ENCODE measurements around the gene TSHZ1.

TSHZ1 gene

DNA sequence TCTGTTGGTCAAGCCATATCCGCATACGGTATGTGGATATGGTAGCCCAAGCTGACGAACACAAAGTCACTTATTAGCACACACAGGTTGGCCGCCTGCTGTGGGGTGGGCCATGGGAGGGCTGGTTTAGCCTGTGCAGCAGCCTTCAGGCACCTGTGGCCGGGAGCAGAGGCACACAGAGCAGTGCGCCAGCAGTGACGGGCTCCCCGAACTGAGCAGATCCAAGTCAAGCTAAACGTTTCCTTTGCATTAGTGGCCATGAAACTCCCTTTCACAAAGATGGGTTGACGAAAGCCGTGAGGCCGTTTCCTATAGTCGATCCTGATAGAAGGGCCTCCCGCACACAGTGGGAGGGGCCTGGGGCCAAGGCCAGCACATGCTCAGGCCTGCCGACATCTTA, 72.1 kb downstream of the TSHZ1 start:
- Histone ChIP-seq H3K27ac (ENCODE audit: insufficient read depth, low read length, poor library complexity, severe bottlenecking) (no peak overlapping the region), H3K4me3 (ENCODE audit: insufficient read depth, low read depth, low read length, poor library complexity, severe bottlenecking) (no peak overlapping the region), H3K4me1 (ENCODE audit: control insufficient read depth, insufficient read depth, low read length, poor library complexity, severe bottlenecking) (no peaks in the 10 kb centered on the region), H3K36me3 (ENCODE audit: control insufficient read depth, insufficient read depth, low read length) (peaks cover 19% of the 10 kb centered on the region), H3K9me3 (ENCODE audit: control insufficient read depth, low read length) (no peaks in the 10 kb centered on the region), H3K27me3 (replicated peaks; ENCODE audit: control insufficient read depth, insufficient read depth, low read length, poor library complexity, severe bottlenecking) (no peaks in the 10 kb centered on the region)
- DNase-seq: no peak

GRCh38 chr18:75283731-75284130, 73.1 kb downstream of the TSHZ1 start:
- DNase-seq: no peak
- Histone ChIP-seq H3K27me3 (replicated peaks; ENCODE audit: control insufficient read depth, insufficient read depth, low read length, poor library complexity, severe bottlenecking) (no peaks in the 10 kb centered on the region), H3K4me3 (ENCODE audit: insufficient read depth, low read depth, low read length, poor library complexity, severe bottlenecking) (no peak overlapping the region), H3K4me1 (ENCODE audit: control insufficient read depth, insufficient read depth, low read length, poor library complexity, severe bottlenecking) (no peaks in the 10 kb centered on the region), H3K9me3 (ENCODE audit: control insufficient read depth, low read length) (no peaks in the 10 kb centered on the region), H3K36me3 (ENCODE audit: control insufficient read depth, insufficient read depth, low read length) (peaks cover 20% of the 10 kb centered on the region), H3K27ac (ENCODE audit: insufficient read depth, low read length, poor library complexity, severe bottlenecking) (no peak overlapping the region)

GRCh38 chr18:75284566-75284965, 74.0 kb downstream of the TSHZ1 start:
- Histone ChIP-seq H3K4me1 (ENCODE audit: control insufficient read depth, insufficient read depth, low read length, poor library complexity, severe bottlenecking) (no peaks in the 10 kb centered on the region), H3K27me3 (replicated peaks; ENCODE audit: control insufficient read depth, insufficient read depth, low read length, poor library complexity, severe bottlenecking) (no peaks in the 10 kb centered on the region), H3K27ac (ENCODE audit: insufficient read depth, low read length, poor library complexity, severe bottlenecking) (no peak overlapping the region), H3K4me3 (ENCODE audit: insufficient read depth, low read depth, low read length, poor library complexity, severe bottlenecking) (no peak overlapping the region), H3K9me3 (ENCODE audit: control insufficient read depth, low read length) (no peaks in the 10 kb centered on the region), H3K36me3 (ENCODE audit: control insufficient read depth, insufficient read depth, low read length) (peaks cover 20% of the 10 kb centered on the region)
- no peak for DNase-seq

GRCh38 chr18:75285876-75286275, 75.3 kb downstream of the TSHZ1 start:
- Histone ChIP-seq H3K9me3 (ENCODE audit: control insufficient read depth, low read length) (no peaks in the 10 kb centered on the region), H3K4me3 (ENCODE audit: insufficient read depth, low read depth, low read length, poor library complexity, severe bottlenecking) (no peak overlapping the region), H3K27ac (ENCODE audit: insufficient read depth, low read length, poor library complexity, severe bottlenecking) (no peak overlapping the region), H3K36me3 (ENCODE audit: control insufficient read depth, insufficient read depth, low read length) (peaks cover 20% of the 10 kb centered on the region), H3K27me3 (replicated peaks; ENCODE audit: control insufficient read depth, insufficient read depth, low read length, poor library complexity, severe bottlenecking) (no peaks in the 10 kb centered on the region), H3K4me1 (ENCODE audit: control insufficient read depth, insufficient read depth, low read length, poor library complexity, severe bottlenecking) (no peaks in the 10 kb centered on the region)
- DNase-seq: no peak

DNA sequence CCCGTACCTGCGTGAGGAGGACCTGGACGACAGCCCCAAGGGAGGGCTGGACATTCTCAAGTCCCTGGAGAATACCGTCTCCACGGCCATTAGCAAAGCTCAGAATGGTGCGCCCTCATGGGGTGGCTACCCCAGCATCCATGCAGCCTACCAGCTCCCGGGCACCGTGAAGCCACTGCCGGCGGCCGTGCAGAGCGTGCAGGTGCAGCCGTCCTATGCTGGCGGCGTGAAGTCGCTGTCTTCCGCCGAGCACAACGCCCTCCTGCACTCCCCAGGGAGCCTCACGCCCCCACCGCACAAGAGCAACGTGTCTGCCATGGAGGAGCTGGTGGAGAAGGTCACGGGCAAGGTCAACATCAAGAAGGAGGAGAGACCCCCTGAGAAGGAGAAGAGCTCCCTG, 76.4 kb downstream of the TSHZ1 start:
- no peaks in the 10 kb centered on the region for H3K4me1 ChIP-seq (ENCODE audit: control insufficient read depth, insufficient read depth, low read length, poor library complexity, severe bottlenecking)
- H3K4me3 ChIP-seq (ENCODE audit: insufficient read depth, low read depth, low read length, poor library complexity, severe bottlenecking): no peak overlapping the region
- H3K27ac ChIP-seq (ENCODE audit: insufficient read depth, low read length, poor library complexity, severe bottlenecking): no peak overlapping the region
- no peaks in the 10 kb centered on the region for H3K27me3 ChIP-seq (replicated peaks; ENCODE audit: control insufficient read depth, insufficient read depth, low read length, poor library complexity, severe bottlenecking)
- H3K36me3 ChIP-seq (ENCODE audit: control insufficient read depth, insufficient read depth, low read length): peaks cover 20% of the 10 kb centered on the region
- DNase-seq: no peak
- no peaks in the 10 kb centered on the region for H3K9me3 ChIP-seq (ENCODE audit: control insufficient read depth, low read length)

DNA sequence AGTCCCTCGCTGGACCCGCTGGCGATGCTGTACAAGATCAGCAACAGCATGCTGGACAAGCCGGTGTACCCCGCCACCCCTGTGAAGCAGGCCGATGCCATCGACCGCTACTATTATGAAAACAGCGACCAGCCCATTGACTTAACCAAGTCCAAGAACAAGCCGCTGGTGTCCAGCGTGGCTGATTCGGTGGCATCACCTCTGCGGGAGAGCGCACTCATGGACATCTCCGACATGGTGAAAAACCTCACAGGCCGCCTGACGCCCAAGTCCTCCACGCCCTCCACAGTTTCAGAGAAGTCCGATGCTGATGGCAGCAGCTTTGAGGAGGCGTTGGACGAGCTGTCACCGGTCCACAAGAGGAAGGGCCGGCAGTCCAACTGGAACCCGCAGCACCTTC, 77.1 kb downstream of the TSHZ1 start:
- no peaks in the 10 kb centered on the region for H3K9me3 ChIP-seq (ENCODE audit: control insufficient read depth, low read length)
- no peak for DNase-seq
- H3K36me3 ChIP-seq (ENCODE audit: control insufficient read depth, insufficient read depth, low read length): peaks cover 20% of the 10 kb centered on the region
- no peak overlapping the region for H3K4me3 ChIP-seq (ENCODE audit: insufficient read depth, low read depth, low read length, poor library complexity, severe bottlenecking)
- no peak overlapping the region for H3K27ac ChIP-seq (ENCODE audit: insufficient read depth, low read length, poor library complexity, severe bottlenecking)
- H3K27me3 ChIP-seq (replicated peaks; ENCODE audit: control insufficient read depth, insufficient read depth, low read length, poor library complexity, severe bottlenecking): no peaks in the 10 kb centered on the region
- H3K4me1 ChIP-seq (ENCODE audit: control insufficient read depth, insufficient read depth, low read length, poor library complexity, severe bottlenecking): no peaks in the 10 kb centered on the region

- H3K36me3 ChIP-seq (ENCODE audit: control insufficient read depth, insufficient read depth, low read length): peaks cover 20% of the 10 kb centered on the region
- no peaks in the 10 kb centered on the region for H3K27me3 ChIP-seq (replicated peaks; ENCODE audit: control insufficient read depth, insufficient read depth, low read length, poor library complexity, severe bottlenecking)
- H3K9me3 ChIP-seq (ENCODE audit: control insufficient read depth, low read length): no peaks in the 10 kb centered on the region
- no peaks in the 10 kb centered on the region for H3K4me1 ChIP-seq (ENCODE audit: control insufficient read depth, insufficient read depth, low read length, poor library complexity, severe bottlenecking)
- H3K27ac ChIP-seq (ENCODE audit: insufficient read depth, low read length, poor library complexity, severe bottlenecking): no peak overlapping the region
- H3K4me3 ChIP-seq (ENCODE audit: insufficient read depth, low read depth, low read length, poor library complexity, severe bottlenecking): no peak overlapping the region
- DNase-seq: no peak
Measured at GRCh38 chr18:75289761-75290160, 79.2 kb downstream of the TSHZ1 start.

GRCh38 chr18:75290737-75291358, 80.3 kb downstream of the TSHZ1 start:
- DNase-seq: no peak
- Histone ChIP-seq H3K36me3 (ENCODE audit: control insufficient read depth, insufficient read depth, low read length) (peaks cover 19% of the 10 kb centered on the region), H3K4me3 (ENCODE audit: insufficient read depth, low read depth, low read length, poor library complexity, severe bottlenecking) (no peak overlapping the region), H3K4me1 (ENCODE audit: control insufficient read depth, insufficient read depth, low read length, poor library complexity, severe bottlenecking) (no peaks in the 10 kb centered on the region), H3K27me3 (replicated peaks; ENCODE audit: control insufficient read depth, insufficient read depth, low read length, poor library complexity, severe bottlenecking) (no peaks in the 10 kb centered on the region), H3K27ac (ENCODE audit: insufficient read depth, low read length, poor library complexity, severe bottlenecking) (no peak overlapping the region), H3K9me3 (ENCODE audit: control insufficient read depth, low read length) (no peaks in the 10 kb centered on the region)

GRCh38 chr18:75291460-75291859, 80.9 kb downstream of the TSHZ1 start:
- Histone ChIP-seq H3K27ac (ENCODE audit: insufficient read depth, low read length, poor library complexity, severe bottlenecking) (no peak overlapping the region), H3K36me3 (ENCODE audit: control insufficient read depth, insufficient read depth, low read length) (peaks cover 13% of the 10 kb centered on the region), H3K4me1 (ENCODE audit: control insufficient read depth, insufficient read depth, low read length, poor library complexity, severe bottlenecking) (no peaks in the 10 kb centered on the region), H3K27me3 (replicated peaks; ENCODE audit: control insufficient read depth, insufficient read depth, low read length, poor library complexity, severe bottlenecking) (no peaks in the 10 kb centered on the region), H3K9me3 (ENCODE audit: control insufficient read depth, low read length) (no peaks in the 10 kb centered on the region), H3K4me3 (ENCODE audit: insufficient read depth, low read depth, low read length, poor library complexity, severe bottlenecking) (no peak overlapping the region)
- no peak for DNase-seq

GRCh38 chr18:75293591-75293990, 83.0 kb downstream of the TSHZ1 start:
- H3K36me3 ChIP-seq (ENCODE audit: control insufficient read depth, insufficient read depth, low read length): no peaks in the 10 kb centered on the region
- no peak overlapping the region for H3K27ac ChIP-seq (ENCODE audit: insufficient read depth, low read length, poor library complexity, severe bottlenecking)
- no peak overlapping the region for H3K4me3 ChIP-seq (ENCODE audit: insufficient read depth, low read depth, low read length, poor library complexity, severe bottlenecking)
- H3K9me3 ChIP-seq (ENCODE audit: control insufficient read depth, low read length): no peaks in the 10 kb centered on the region
- no peak for DNase-seq
- no peaks in the 10 kb centered on the region for H3K4me1 ChIP-seq (ENCODE audit: control insufficient read depth, insufficient read depth, low read length, poor library complexity, severe bottlenecking)
- H3K27me3 ChIP-seq (replicated peaks; ENCODE audit: control insufficient read depth, insufficient read depth, low read length, poor library complexity, severe bottlenecking): no peaks in the 10 kb centered on the region

All from effector memory CD4-positive, alpha-beta T cell (primary cell).